Colonic mucosa (tissue), 4 donors: ENCODE data around the gene CIDEB. TPM values are rescaled to one million over a fixed set of nuclear protein-coding genes. Genes with fewer than 3 reads are reported as not detected.

Experiments
- DNase-seq: peaks from one replicate; pipeline ENCODE4 v3.0.0-alpha.2; 2020
- H3K27ac ChIP-seq: fragments of 200-600 bp; one replicate; pipeline ENCODE4 v1.8.0; 2021
- H3K27me3 ChIP-seq: fragments of 200-600 bp; one replicate; pipeline ENCODE4 v1.8.0; 2021
- H3K36me3 ChIP-seq: fragments of 200-600 bp; one replicate; pipeline ENCODE4 v1.8.0; 2021
- H3K4me1 ChIP-seq: fragments of 200-600 bp; one replicate; pipeline ENCODE4 v1.8.0; 2021; ENCODE audit warnings: mild to moderate bottlenecking
- H3K4me3 ChIP-seq: fragments of 200-600 bp; one replicate; pipeline ENCODE4 v1.8.0; 2021
- H3K9ac ChIP-seq, 2 donors: one replicate each; pipeline ENCODE4 v1.7.0; 2013; ENCODE audit warnings: control low read depth in 2 of 2, low read depth in 2 of 2, low read length in 2 of 2
- H3K9me3 ChIP-seq: fragments of 200-600 bp; one replicate; pipeline ENCODE4 v1.8.0; 2021
- CTCF ChIP-seq: fragments of 200-600 bp; IDR thresholded peaks from one replicate; pipeline ENCODE4 v1.8.0; 2022; ENCODE audit warnings: antibody characterized with exemption, mild to moderate bottlenecking
- intact Hi-C: fragments of 100-400 bp; cut with DNase I; formaldehyde crosslinking; loops from one replicate; pipeline ENCODE4 v1.14.1; 2022
- total RNA-seq, 2 donors: library from RNA; stranded (reverse); fragmentation: NEBNext Ultra II Directional in 1 of 2; extraction: Animal tissue kit (Norgen Biotek cat#: 25700) in 1 of 2; gene quantifications; one replicate each; pipeline ENCODE4 v1.2.1, GENCODE V29; 2021
- donor health status: healthy.
- donor health status: DM: no; HTN: no; CAD: no.
- donor health status: DM: no; HTN: no; CAD: no.

Gene CIDEB
- total RNA-seq, 2 donors from 2014 or later: 7.7 to 12.9 TPM

GRCh38 chr14:24259282-24260025 is 48.3 kb downstream of the CIDEB start:
- no peaks in the 10 kb centered on the region for H3K4me1 ChIP-seq
- no peaks in the 10 kb centered on the region for H3K36me3 ChIP-seq
- intact Hi-C loops: no loop called here
- no peak overlapping the region for H3K27ac ChIP-seq
- H3K9me3 ChIP-seq: no peaks in the 10 kb centered on the region
- DNase-seq: no peak
- H3K9ac ChIP-seq: no peak overlapping the region
- H3K4me3 ChIP-seq: no peak overlapping the region
- TF ChIP-seq CTCF: no peak
- no peaks in the 10 kb centered on the region for H3K27me3 ChIP-seq

DNA sequence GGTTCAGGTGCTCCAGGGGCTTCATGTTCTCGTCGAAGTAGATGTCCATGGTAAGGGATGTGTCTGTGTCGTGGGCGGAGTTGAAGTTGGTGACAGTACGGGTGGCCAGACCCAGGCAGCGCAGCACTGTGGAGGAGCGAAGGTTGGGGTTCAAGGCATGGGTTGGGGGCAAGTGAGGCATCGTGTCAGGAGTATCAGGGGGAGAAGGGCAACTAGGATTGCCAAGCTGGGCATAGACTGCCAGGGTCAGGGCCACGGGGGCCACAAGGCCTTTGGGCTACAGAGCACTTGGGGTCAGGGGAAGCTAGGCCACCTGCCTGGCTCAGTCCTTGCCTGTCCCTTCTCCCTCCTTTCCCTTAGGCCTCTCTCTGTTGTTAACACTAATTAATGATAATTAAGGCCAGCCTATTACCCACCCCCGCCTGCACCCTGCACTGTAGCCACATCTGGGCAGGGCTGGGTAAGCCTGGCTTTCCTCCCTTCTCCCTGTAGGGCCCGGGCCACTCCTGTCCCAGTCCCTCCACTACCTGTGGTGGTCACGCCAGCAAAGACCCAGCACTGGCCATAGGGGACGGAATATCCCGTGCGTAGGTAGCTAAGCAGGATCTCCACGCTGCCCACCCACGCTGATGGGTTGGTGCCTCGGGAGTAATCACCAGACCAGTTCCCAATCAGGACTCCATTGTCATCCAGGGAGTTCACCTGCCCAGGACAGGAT is 49.1 kb downstream of the CIDEB start:
- H3K9me3 ChIP-seq: no peaks in the 10 kb centered on the region
- no peak for DNase-seq
- H3K27ac ChIP-seq: no peak overlapping the region
- H3K4me3 ChIP-seq: no peak overlapping the region
- no peak overlapping the region for H3K9ac ChIP-seq
- no peaks in the 10 kb centered on the region for H3K36me3 ChIP-seq
- H3K27me3 ChIP-seq: no peaks in the 10 kb centered on the region
- TF ChIP-seq CTCF: no peak
- no peaks in the 10 kb centered on the region for H3K4me1 ChIP-seq
- intact Hi-C loops: no loop called here

GRCh38 chr14:24258119-24258518 is 49.7 kb downstream of the CIDEB start:
- DNase-seq: no peak
- H3K36me3 ChIP-seq: no peaks in the 10 kb centered on the region
- TF ChIP-seq CTCF: no peak
- intact Hi-C loops: no loop called here
- H3K9ac ChIP-seq: no peak overlapping the region
- H3K27me3 ChIP-seq: no peaks in the 10 kb centered on the region
- H3K27ac ChIP-seq: no peak overlapping the region
- no peaks in the 10 kb centered on the region for H3K4me1 ChIP-seq
- no peak overlapping the region for H3K4me3 ChIP-seq
- H3K9me3 ChIP-seq: no peaks in the 10 kb centered on the region

GRCh38 chr14:24256960-24257359 is 50.8 kb downstream of the CIDEB start:
- intact Hi-C loops: no loop called here
- Histone ChIP-seq H3K9ac (no peak overlapping the region), H3K27me3 (no peaks in the 10 kb centered on the region), H3K4me3 (no peak overlapping the region), H3K9me3 (no peaks in the 10 kb centered on the region), H3K27ac (no peak overlapping the region), H3K4me1 (no peaks in the 10 kb centered on the region), H3K36me3 (no peaks in the 10 kb centered on the region)
- TF ChIP-seq CTCF: no peak
- no peak for DNase-seq

DNA sequence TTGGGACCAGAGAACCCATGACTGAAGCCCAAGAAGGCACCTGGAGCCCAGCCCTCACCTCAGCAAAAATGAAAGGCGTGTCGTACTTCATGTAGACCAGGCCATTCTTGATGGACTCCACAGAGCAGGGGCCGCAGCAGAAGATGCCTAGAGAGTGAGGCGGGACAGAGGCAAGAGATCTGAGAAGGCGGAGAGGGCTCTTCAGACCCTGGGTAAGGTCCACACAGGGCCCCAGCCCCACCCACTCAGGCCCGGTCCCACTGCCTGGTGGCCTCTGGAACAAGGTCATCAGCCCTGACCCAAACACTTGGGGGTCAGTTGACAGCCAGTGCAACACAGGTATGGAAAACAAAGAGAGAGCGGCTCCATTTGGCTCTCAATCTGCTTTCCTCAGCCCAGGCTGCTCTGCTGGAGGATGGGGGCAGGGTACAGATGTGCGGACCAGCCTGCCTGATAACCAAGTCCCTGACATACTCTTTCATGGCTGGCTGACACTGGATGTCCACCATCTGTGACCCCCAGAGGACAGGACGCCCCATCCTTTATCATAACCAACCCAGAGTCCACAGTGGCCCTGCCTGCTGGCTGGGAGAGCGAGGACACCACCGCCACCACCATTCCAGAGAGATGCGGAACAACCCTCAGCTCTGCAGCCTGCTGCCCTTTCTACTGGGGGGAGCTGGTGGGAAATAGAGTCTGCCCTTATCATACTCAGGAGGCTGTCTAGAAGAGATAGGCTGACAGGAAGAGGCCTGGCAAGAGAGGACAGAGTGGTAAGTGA is 51.7 kb downstream of the CIDEB start:
- no peak overlapping the region for H3K27ac ChIP-seq
- H3K27me3 ChIP-seq: no peaks in the 10 kb centered on the region
- H3K36me3 ChIP-seq: no peaks in the 10 kb centered on the region
- DNase-seq: no peak
- H3K9ac ChIP-seq: no peak overlapping the region
- H3K4me3 ChIP-seq: no peak overlapping the region
- no peak for TF ChIP-seq CTCF
- no peaks in the 10 kb centered on the region for H3K4me1 ChIP-seq
- no peaks in the 10 kb centered on the region for H3K9me3 ChIP-seq
- intact Hi-C loops: no loop called here
